ENCODE data around the gene KCTD10. TPM values are rescaled to one million over a fixed set of nuclear protein-coding genes. Genes with fewer than 3 reads are reported as not detected.

Gene KCTD10
- total RNA-seq, 1 donor from 2014 or later = 61.4 TPM

GRCh38 chr12:109459247-109459646 lies 17.9 kb downstream of the KCTD10 start:
- no peak for TF ChIP-seq CTCF (IDR thresholded peaks at IDR 0.05)
- intact Hi-C loops (cut with DNase I) = no loop called here
- H3K27ac ChIP-seq = peak overlapping the region; percentile 94
- no peak overlapping the region for H3K4me3 ChIP-seq
- no peaks in the 10 kb centered on the region for H3K27me3 ChIP-seq (ENCODE audit: low read depth)
- H3K36me3 ChIP-seq = peaks cover 54% of the 10 kb centered on the region
- H3K9me3 ChIP-seq = no peaks in the 10 kb centered on the region
- DNase-seq (no peak), ATAC-seq (no peak)
- peaks cover 75% of the 10 kb centered on the region for H3K4me1 ChIP-seq

GRCh38 chr12:109458771-109459208 lies 18.3 kb downstream of the KCTD10 start:
- no peak for DNase-seq
- no peaks in the 10 kb centered on the region for H3K27me3 ChIP-seq (ENCODE audit: low read depth)
- TF ChIP-seq CTCF (IDR thresholded peaks at IDR 0.05) = no peak
- H3K4me3 ChIP-seq = no peak overlapping the region
- ATAC-seq = no peak
- intact Hi-C loops (cut with DNase I) = no loop called here
- peaks cover 59% of the 10 kb centered on the region for H3K36me3 ChIP-seq
- peaks cover 70% of the 10 kb centered on the region for H3K4me1 ChIP-seq
- H3K9me3 ChIP-seq = no peaks in the 10 kb centered on the region
- H3K27ac ChIP-seq = peak overlapping the region; percentile 94

GRCh38 chr12:109458086-109458485 lies 19.0 kb downstream of the KCTD10 start:
- no peak for DNase-seq
- Histone ChIP-seq H3K27ac (peak overlapping the region; percentile 94), H3K4me1 (peaks cover 63% of the 10 kb centered on the region), H3K9me3 (no peaks in the 10 kb centered on the region), H3K27me3 (ENCODE audit: low read depth) (no peaks in the 10 kb centered on the region), H3K36me3 (peaks cover 66% of the 10 kb centered on the region), H3K4me3 (no peak overlapping the region)
- no peak for TF ChIP-seq CTCF (IDR thresholded peaks at IDR 0.05)
- ATAC-seq = no peak
- intact Hi-C loops (cut with DNase I) = no loop called here

GRCh38 chr12:109455706-109456105 lies 21.4 kb downstream of the KCTD10 start:
- Histone ChIP-seq H3K4me1 (peaks cover 51% of the 10 kb centered on the region), H3K27ac (no peak overlapping the region), H3K27me3 (ENCODE audit: low read depth) (no peaks in the 10 kb centered on the region), H3K9me3 (no peaks in the 10 kb centered on the region), H3K4me3 (no peak overlapping the region), H3K36me3 (peaks cover 89% of the 10 kb centered on the region)
- DNase-seq = no peak
- no peak for ATAC-seq
- intact Hi-C loops (cut with DNase I) = no loop called here
- no peak for TF ChIP-seq CTCF (IDR thresholded peaks at IDR 0.05)

GRCh38 chr12:109452489-109452888 lies 24.6 kb downstream of the KCTD10 start:
- DNase-seq = no peak
- peaks cover 99% of the 10 kb centered on the region for H3K36me3 ChIP-seq
- ATAC-seq = no peak
- no peak overlapping the region for H3K27ac ChIP-seq
- no peak overlapping the region for H3K4me3 ChIP-seq
- no peak for TF ChIP-seq CTCF (IDR thresholded peaks at IDR 0.05)
- intact Hi-C loops (cut with DNase I) = no loop called here
- H3K4me1 ChIP-seq = peaks cover 19% of the 10 kb centered on the region
- no peaks in the 10 kb centered on the region for H3K27me3 ChIP-seq (ENCODE audit: low read depth)
- no peaks in the 10 kb centered on the region for H3K9me3 ChIP-seq

GRCh38 chr12:109451400-109451799 lies 25.7 kb downstream of the KCTD10 start:
- H3K27me3 ChIP-seq (ENCODE audit: low read depth) = no peaks in the 10 kb centered on the region
- H3K9me3 ChIP-seq = no peaks in the 10 kb centered on the region
- H3K4me3 ChIP-seq = no peak overlapping the region
- DNase-seq (no peak), ATAC-seq (peak in 1 of 2 donors; percentile 27)
- TF ChIP-seq CTCF (IDR thresholded peaks at IDR 0.05) = no peak
- H3K27ac ChIP-seq = peak overlapping the region; percentile 4
- intact Hi-C loops (cut with DNase I) = no loop called here
- peaks cover 12% of the 10 kb centered on the region for H3K4me1 ChIP-seq
- H3K36me3 ChIP-seq = peaks cover 99% of the 10 kb centered on the region

Measured in lower lobe of right lung (tissue), 2 donors.